ENCODE results near the gene BTBD9. TPM values are rescaled to one million over a fixed set of nuclear protein-coding genes. Genes with fewer than 3 reads are reported as not detected.

BTBD9 gene
- total and polyA plus RNA-seq, 5 donors, result 9.8 to 24.6 (median 23.7) TPM

- no peak overlapping the region for H3K27ac ChIP-seq (ENCODE audit: low read length)
- ATAC-seq (no peak), DNase-seq (no peak)
- H3K9me3 ChIP-seq (ENCODE audit: control insufficient read depth, low read length), result no peaks in the 10 kb centered on the region
- intact Hi-C loops (cut with DNase I), result no loop called here
- H3K27me3 ChIP-seq (ENCODE audit: control insufficient read depth, insufficient read depth), result no peaks in the 10 kb centered on the region
- no peaks in the 10 kb centered on the region for H3K4me1 ChIP-seq (ENCODE audit: control insufficient read depth, insufficient read depth, low read length)
- 60% methylated on average over 1 of the region's 1 CpG for WGBS
- H3K4me3 ChIP-seq (ENCODE audit: low read length), result no peak overlapping the region
These were observed 302.8 kb downstream of the BTBD9 start for GRCh38 chr6:38336922-38337321.

GRCh38 chr6:38326837-38327236, 312.9 kb downstream of the BTBD9 start:
- Histone ChIP-seq H3K4me3 (ENCODE audit: low read length) (no peak overlapping the region), H3K4me1 (ENCODE audit: control insufficient read depth, insufficient read depth, low read length) (no peaks in the 10 kb centered on the region), H3K9me3 (ENCODE audit: control insufficient read depth, low read length) (no peaks in the 10 kb centered on the region), H3K27ac (ENCODE audit: low read length) (no peak overlapping the region), H3K27me3 (ENCODE audit: control insufficient read depth, insufficient read depth) (no peaks in the 10 kb centered on the region)
- no peak for ATAC-seq
- DNase-seq, result no peak
- intact Hi-C loops (cut with DNase I), result no loop called here
- 84% methylated on average over 1 of the region's 1 CpG for WGBS

- ATAC-seq, result no peak
- intact Hi-C loops (cut with DNase I), result no loop called here
- DNase-seq, result no peak
These were observed 316.5 kb downstream of the BTBD9 start for GRCh38 chr6:38323216-38323615.

GRCh38 chr6:38322138-38322537, 317.6 kb downstream of the BTBD9 start:
- Histone ChIP-seq H3K9me3 (ENCODE audit: control insufficient read depth, low read length) (no peaks in the 10 kb centered on the region), H3K4me1 (ENCODE audit: control insufficient read depth, insufficient read depth, low read length) (no peaks in the 10 kb centered on the region), H3K4me3 (ENCODE audit: low read length) (no peak overlapping the region), H3K27ac (ENCODE audit: low read length) (no peak overlapping the region), H3K27me3 (ENCODE audit: control insufficient read depth, insufficient read depth) (no peaks in the 10 kb centered on the region)
- DNase-seq, result no peak
- intact Hi-C loops (cut with DNase I), result no loop called here
- WGBS, result 83% methylated on average over 2 of the region's 2 CpGs
- ATAC-seq, result no peak

More at GRCh38 chr6:38323216-38323615, 316.5 kb downstream of the BTBD9 start:
- H3K27ac ChIP-seq (ENCODE audit: low read length), result no peak overlapping the region
- H3K4me3 ChIP-seq (ENCODE audit: low read length), result no peak overlapping the region
- 89% methylated on average over 1 of the region's 1 CpG for WGBS
- H3K4me1 ChIP-seq (ENCODE audit: control insufficient read depth, insufficient read depth, low read length), result no peaks in the 10 kb centered on the region
- H3K9me3 ChIP-seq (ENCODE audit: control insufficient read depth, low read length), result no peaks in the 10 kb centered on the region
- no peaks in the 10 kb centered on the region for H3K27me3 ChIP-seq (ENCODE audit: control insufficient read depth, insufficient read depth)

- whole genome bisulfite sequencing, result 76% methylated on average over 6 of the region's 6 CpGs
- Histone ChIP-seq H3K4me3 (ENCODE audit: low read length) (no peak overlapping the region), H3K27ac (ENCODE audit: low read length) (no peak overlapping the region), H3K4me1 (ENCODE audit: control insufficient read depth, insufficient read depth, low read length) (no peaks in the 10 kb centered on the region), H3K27me3 (ENCODE audit: control insufficient read depth, insufficient read depth) (no peaks in the 10 kb centered on the region), H3K9me3 (ENCODE audit: control insufficient read depth, low read length) (no peaks in the 10 kb centered on the region)
- DNase-seq (no peak), ATAC-seq (no peak)
- intact Hi-C loops (cut with DNase I), result no loop called here
These were observed 318.9 kb downstream of the BTBD9 start for GRCh38 chr6:38320843-38321242.

GRCh38 chr6:38320358-38320757, 319.4 kb downstream of the BTBD9 start:
- Histone ChIP-seq H3K9me3 (ENCODE audit: control insufficient read depth, low read length) (no peaks in the 10 kb centered on the region), H3K27ac (ENCODE audit: low read length) (no peak overlapping the region), H3K4me1 (ENCODE audit: control insufficient read depth, insufficient read depth, low read length) (no peaks in the 10 kb centered on the region), H3K4me3 (ENCODE audit: low read length) (no peak overlapping the region), H3K27me3 (ENCODE audit: control insufficient read depth, insufficient read depth) (no peaks in the 10 kb centered on the region)
- 67% methylated on average over 3 of the region's 3 CpGs for WGBS
- no peak for ATAC-seq
- no peak for DNase-seq
- intact Hi-C loops (cut with DNase I), result no loop called here

- Histone ChIP-seq H3K9me3 (ENCODE audit: control insufficient read depth, low read length) (no peaks in the 10 kb centered on the region), H3K27ac (ENCODE audit: low read length) (no peak overlapping the region), H3K4me3 (ENCODE audit: low read length) (no peak overlapping the region), H3K4me1 (ENCODE audit: control insufficient read depth, insufficient read depth, low read length) (no peaks in the 10 kb centered on the region), H3K27me3 (ENCODE audit: control insufficient read depth, insufficient read depth) (no peaks in the 10 kb centered on the region)
- DNase-seq (no peak), ATAC-seq (no peak)
- 93% methylated on average over 11 of the region's 11 CpGs for WGBS
- intact Hi-C loops (cut with DNase I), result no loop called here
These were observed 320.2 kb downstream of the BTBD9 start for GRCh38 chr6:38319256-38320212.

- Histone ChIP-seq H3K4me1 (ENCODE audit: control insufficient read depth, insufficient read depth, low read length) (no peaks in the 10 kb centered on the region), H3K27ac (ENCODE audit: low read length) (no peak overlapping the region), H3K4me3 (ENCODE audit: low read length) (no peak overlapping the region), H3K9me3 (ENCODE audit: control insufficient read depth, low read length) (no peaks in the 10 kb centered on the region), H3K27me3 (ENCODE audit: control insufficient read depth, insufficient read depth) (no peaks in the 10 kb centered on the region)
- intact Hi-C loops (cut with DNase I), result no loop called here
- 99% methylated on average over 1 of the region's 1 CpG for WGBS
- ATAC-seq (no peak), DNase-seq (no peak)
These were observed 323.4 kb downstream of the BTBD9 start for GRCh38 chr6:38316099-38316868.

- ATAC-seq, result no peak
- WGBS, result 70% methylated on average over 3 of the region's 3 CpGs
- Histone ChIP-seq H3K27me3 (ENCODE audit: control insufficient read depth, insufficient read depth) (no peaks in the 10 kb centered on the region), H3K27ac (ENCODE audit: low read length) (no peak overlapping the region), H3K4me3 (ENCODE audit: low read length) (no peak overlapping the region), H3K9me3 (ENCODE audit: control insufficient read depth, low read length) (no peaks in the 10 kb centered on the region), H3K4me1 (ENCODE audit: control insufficient read depth, insufficient read depth, low read length) (peaks cover 4% of the 10 kb centered on the region)
- DNase-seq, result no peak
- intact Hi-C loops (cut with DNase I), result no loop called here
These were observed 328.5 kb downstream of the BTBD9 start for GRCh38 chr6:38311201-38311600.

GRCh38 chr6:38310061-38310460, 329.7 kb downstream of the BTBD9 start:
- H3K27ac ChIP-seq (ENCODE audit: low read length), result no peak overlapping the region
- DNase-seq, result no peak
- peak; percentile 57 to 64 for ATAC-seq

GRCh38 chr6:38307740-38308139, 332.0 kb downstream of the BTBD9 start:
- no peak for DNase-seq
- Histone ChIP-seq H3K27me3 (ENCODE audit: control insufficient read depth, insufficient read depth) (no peaks in the 10 kb centered on the region), H3K4me3 (ENCODE audit: low read length) (no peak overlapping the region), H3K27ac (ENCODE audit: low read length) (no peak overlapping the region), H3K4me1 (ENCODE audit: control insufficient read depth, insufficient read depth, low read length) (peaks cover 4% of the 10 kb centered on the region), H3K9me3 (ENCODE audit: control insufficient read depth, low read length) (no peaks in the 10 kb centered on the region)
- no peak for ATAC-seq
- intact Hi-C loops (cut with DNase I), result no loop called here

More at GRCh38 chr6:38310061-38310460, 329.7 kb downstream of the BTBD9 start:
- intact Hi-C loops (cut with DNase I), result no loop called here
- Histone ChIP-seq H3K4me3 (ENCODE audit: low read length) (no peak overlapping the region), H3K4me1 (ENCODE audit: control insufficient read depth, insufficient read depth, low read length) (peaks cover 4% of the 10 kb centered on the region), H3K27me3 (ENCODE audit: control insufficient read depth, insufficient read depth) (no peaks in the 10 kb centered on the region), H3K9me3 (ENCODE audit: control insufficient read depth, low read length) (no peaks in the 10 kb centered on the region)
- WGBS, result 85% methylated on average over 5 of the region's 5 CpGs
